GM11168 (cell line): ENCODE data around the gene SEPTIN6.

Experiments
- in situ Hi-C: fragments of 300-500 bp; cut with MboI; formaldehyde crosslinking; loops from one replicate; pipeline ENCODE4 v1.12.0; 2022; ENCODE audit warnings: low sequenced_read_pairs; ENCODE audit not compliant: unreplicated experiment

SEPTIN6 gene

GRCh38 chrX:119693040-119693995 lies at the start of gene SEPTIN6:
Gene SEPTIN6, minus strand, starts transcription at chrX:119693168. Its CDS starts 63 bp downstream, at chrX:119693105.
- in situ Hi-C loops, result no loop called here

GRCh38 chrX:119738742-119739141 lies 45.8 kb upstream of the SEPTIN6 start:
- in situ Hi-C loops, result loop anchor here (25.0 kb wide), 1 partner anchor 226 kb away; no protein-coding TSS in a partner anchor

GRCh38 chrX:119736206-119736764 lies 43.3 kb upstream of the SEPTIN6 start:
- in situ Hi-C loops, result loop anchor here (25.0 kb wide), 1 partner anchor 224 kb away; no protein-coding TSS in a partner anchor

- in situ Hi-C loops, result loop anchor here (25.0 kb wide), 1 partner anchor 223 kb away; no protein-coding TSS in a partner anchor
Measured at GRCh38 chrX:119735467-119735866, 42.5 kb upstream of the SEPTIN6 start.

GRCh38 chrX:119734897-119735339 lies 42.0 kb upstream of the SEPTIN6 start:
- in situ Hi-C loops, result loop anchor here (25.0 kb wide), 1 partner anchor 223 kb away; no protein-coding TSS in a partner anchor

- in situ Hi-C loops, result loop anchor here (25.0 kb wide), 1 partner anchor 217 kb away; no protein-coding TSS in a partner anchor
Measured at GRCh38 chrX:119729408-119730201, 36.6 kb upstream of the SEPTIN6 start.

GRCh38 chrX:119728487-119728886 lies 35.5 kb upstream of the SEPTIN6 start:
- in situ Hi-C loops, result loop anchor here (25.0 kb wide), 1 partner anchor 216 kb away; no protein-coding TSS in a partner anchor

GRCh38 chrX:119726900-119727555 lies 34.1 kb upstream of the SEPTIN6 start:
- in situ Hi-C loops, result loop anchor here (25.0 kb wide), 1 partner anchor 215 kb away; no protein-coding TSS in a partner anchor

GRCh38 chrX:119721926-119722325 lies 29.0 kb upstream of the SEPTIN6 start:
- in situ Hi-C loops, result no loop called here

- in situ Hi-C loops, result no loop called here
Measured at GRCh38 chrX:119721487-119721886, 28.5 kb upstream of the SEPTIN6 start.

- in situ Hi-C loops, result no loop called here
Measured at GRCh38 chrX:119709630-119710029, 16.7 kb upstream of the SEPTIN6 start.

- in situ Hi-C loops, result no loop called here
Measured at GRCh38 chrX:119708936-119709335, 16.0 kb upstream of the SEPTIN6 start.

- in situ Hi-C loops, result no loop called here
Measured at GRCh38 chrX:119706616-119707015, 13.6 kb upstream of the SEPTIN6 start.

- in situ Hi-C loops, result no loop called here
Measured at GRCh38 chrX:119698845-119699244, 5.9 kb upstream of the SEPTIN6 start.

- in situ Hi-C loops, result no loop called here
Measured at GRCh38 chrX:119696251-119696890, 3.4 kb upstream of the SEPTIN6 start.

- in situ Hi-C loops, result no loop called here
Measured at GRCh38 chrX:119695535-119696050, 2.6 kb upstream of the SEPTIN6 start.

- in situ Hi-C loops, result no loop called here
Measured at GRCh38 chrX:119694601-119695534, 1.9 kb upstream of the SEPTIN6 start.

GRCh38 chrX:119693996-119694451 lies 1.1 kb upstream of the SEPTIN6 start:
- in situ Hi-C loops, result no loop called here
